K562 (cell line): Measurements from ENCODE around the gene PDCD6IP. TPM values are rescaled to one million over a fixed set of nuclear protein-coding genes. Genes with fewer than 3 reads are reported as not detected.

Experiments used
- CC2D1A ChIP-seq: fragments of 450-650 bp; IDR thresholded peaks from 2 replicates; pipeline ENCODE4 v1.6.1; 2017; ENCODE audit warnings: mild to moderate bottlenecking
- DACH1 ChIP-seq: fragments of 450-650 bp; IDR thresholded peaks from 2 replicates; pipeline ENCODE4 v1.6.1; 2018; ENCODE audit not compliant: partially characterized antibody
- GABPB2 ChIP-seq: fragments of 250-450 bp; sonication (Bioruptor Pico); conservative IDR thresholded peaks from 2 replicates; pipeline ENCODE4 v1.5.1; 2021; ENCODE audit warnings: mild to moderate bottlenecking
- GTF2E2 ChIP-seq: fragments of 200-800 bp; sonication (Bioruptor generic); IDR thresholded peaks from 2 replicates; pipeline ENCODE4 v1.6.1; 2016; ENCODE audit warnings: missing genetic modification characterization, missing compliant biosample characterization
- SIN3A ChIP-seq, 2 experiments: fragments of 150-350 bp in 1 of 2; IDR thresholded peaks; 2 replicates each; pipeline ENCODE4 v1.6.1; 2011 to 2016; ENCODE audit warnings: borderline replicate concordance in 2 of 2, low read depth in 2 of 2, low read length in 2 of 2, mild to moderate bottlenecking in 2 of 2, moderate library complexity in 2 of 2; ENCODE audit not compliant: control insufficient read depth in 1 of 2
- U2AF2 ChIP-seq: fragments of 200-400 bp; formaldehyde crosslinking; optimal IDR thresholded peaks from 2 replicates; pipeline ENCODE3; 2017; ENCODE audit warnings: low read depth, mild to moderate bottlenecking, low read length
- ZEB2 ChIP-seq: fragments of 450-650 bp; IDR thresholded peaks from 2 replicates; pipeline ENCODE4 v1.6.1; 2016
- ZFP30 ChIP-seq: fragments of 250-450 bp; sonication (Bioruptor Pico); IDR thresholded peaks from 2 replicates; pipeline ENCODE4 v1.8.0; 2022; ENCODE audit warnings: moderate library complexity, mild to moderate bottlenecking, inconsistent platforms, borderline replicate concordance
- ZNF583 ChIP-seq: fragments of 250-450 bp; sonication (Bioruptor Pico); IDR thresholded peaks from 2 replicates; pipeline ENCODE4 v1.4.0; 2020
- polyA plus RNA-seq, 8 experiments: library from polyadenylated mRNA; depleted of rRNA in 4 of 8; stranded (reverse) in 5 of 8; unstranded in 3 of 8; fragments of >200 nt; fragmentation: Nextera tagmentation in 2 of 8; fragmentation: Illumina TruSeq in 1 of 8; extraction: Ambion mirVana in 2 of 8; extraction: Trizol in 1 of 8; gene quantifications; 2 replicates each; pipeline versions ENCODE4 v1.2.1 to v1.2.3, GENCODE V29; 2011 to 2014; ENCODE audit warnings: inconsistent platforms in 1 of 8, missing spikeins in 1 of 8
- total RNA-seq, 7 experiments: library from RNA; depleted of rRNA in 6 of 7; stranded (reverse); fragments of >200 nt in 6 of 7; fragmentation: Illumina TruSeq in 2 of 7; extraction: Trizol in 2 of 7; gene quantifications; 2 replicates each; pipeline versions ENCODE4 v1.2.1 to v1.2.3, GENCODE V29; 2011 to 2021; ENCODE audit warnings: low replicate concordance in 1 of 7
- TF ChIP-seq, protein P1 (sequence below): sonication (generic); formaldehyde crosslinking; IDR thresholded peaks from 2 replicates; pipeline ENCODE4 v1.8.1; 2023; ENCODE audit warnings: mild to moderate bottlenecking, missing genetic modification reagents
- TF ChIP-seq, protein P2 (sequence below), 2 experiments: fragments of 250-450 bp in 1 of 2; fragments of 450-650 bp in 1 of 2; sonication (Bioruptor Pico) in 1 of 2; IDR thresholded peaks; 2 replicates each; pipeline versions ENCODE4 v1.6.1 to v1.8.0; 2016 to 2021; ENCODE audit warnings: mild to moderate bottlenecking in 2 of 2, moderate library complexity in 2 of 2, missing compliant biosample characterization in 1 of 2, missing genetic modification characterization in 1 of 2
- TF ChIP-seq, protein P3 (sequence below): sonication (generic); formaldehyde crosslinking; IDR thresholded peaks from 2 replicates; pipeline ENCODE4 v1.8.0; 2023; ENCODE audit warnings: missing genetic modification reagents, mild to moderate bottlenecking, borderline replicate concordance
- TF ChIP-seq, protein P4 (sequence below): fragments of 250-450 bp; sonication (Bioruptor Pico); IDR thresholded peaks from 2 replicates; pipeline ENCODE4 v1.5.1; 2021; ENCODE audit warnings: mild to moderate bottlenecking
- TF ChIP-seq, protein P5 (sequence below), 2 experiments: fragments of 450-650 bp in 1 of 2; IDR thresholded peaks; 2 replicates each; pipeline ENCODE4 v1.6.1; 2011 to 2017; ENCODE audit warnings: low read depth in 2 of 2, antibody characterized with exemption in 1 of 2, borderline replicate concordance in 1 of 2, low read length in 1 of 2, mild to moderate bottlenecking in 1 of 2, mixed read lengths in 1 of 2; ENCODE audit not compliant: control insufficient read depth in 1 of 2

PDCD6IP gene
- total and polyA plus RNA-seq, 9 of the 15 experiments (the other 6 are each of a cell fraction or from before 2014, with no cell fraction given), result 40.2 to 302 (median 122) TPM

DNA sequence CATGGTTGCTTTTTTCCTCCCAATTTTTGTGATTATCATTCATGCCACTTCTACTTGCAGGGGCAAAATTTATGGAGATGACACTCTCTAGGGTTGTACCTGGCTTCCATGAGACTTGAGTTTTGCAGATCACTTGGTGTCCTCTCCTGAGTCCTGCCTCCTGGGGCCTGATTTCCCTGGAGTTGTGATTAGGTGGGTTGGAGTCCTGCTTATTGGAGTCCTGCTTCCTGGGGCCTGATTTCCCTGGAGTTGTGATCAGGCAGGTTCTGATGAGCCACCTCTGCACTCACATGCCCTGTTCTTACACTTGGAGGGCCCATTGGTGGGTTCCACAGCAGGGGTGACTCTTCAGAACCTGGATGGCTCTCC, 102.0 kb downstream of the PDCD6IP start (continued):
- TF ChIP-seq, protein P1, sequence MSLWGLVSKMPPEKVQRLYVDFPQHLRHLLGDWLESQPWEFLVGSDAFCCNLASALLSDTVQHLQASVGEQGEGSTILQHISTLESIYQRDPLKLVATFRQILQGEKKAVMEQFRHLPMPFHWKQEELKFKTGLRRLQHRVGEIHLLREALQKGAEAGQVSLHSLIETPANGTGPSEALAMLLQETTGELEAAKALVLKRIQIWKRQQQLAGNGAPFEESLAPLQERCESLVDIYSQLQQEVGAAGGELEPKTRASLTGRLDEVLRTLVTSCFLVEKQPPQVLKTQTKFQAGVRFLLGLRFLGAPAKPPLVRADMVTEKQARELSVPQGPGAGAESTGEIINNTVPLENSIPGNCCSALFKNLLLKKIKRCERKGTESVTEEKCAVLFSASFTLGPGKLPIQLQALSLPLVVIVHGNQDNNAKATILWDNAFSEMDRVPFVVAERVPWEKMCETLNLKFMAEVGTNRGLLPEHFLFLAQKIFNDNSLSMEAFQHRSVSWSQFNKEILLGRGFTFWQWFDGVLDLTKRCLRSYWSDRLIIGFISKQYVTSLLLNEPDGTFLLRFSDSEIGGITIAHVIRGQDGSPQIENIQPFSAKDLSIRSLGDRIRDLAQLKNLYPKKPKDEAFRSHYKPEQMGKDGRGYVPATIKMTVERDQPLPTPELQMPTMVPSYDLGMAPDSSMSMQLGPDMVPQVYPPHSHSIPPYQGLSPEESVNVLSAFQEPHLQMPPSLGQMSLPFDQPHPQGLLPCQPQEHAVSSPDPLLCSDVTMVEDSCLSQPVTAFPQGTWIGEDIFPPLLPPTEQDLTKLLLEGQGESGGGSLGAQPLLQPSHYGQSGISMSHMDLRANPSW (CRISPR knock-in tag), result no peak
- TF ChIP-seq GABPB2 (CRISPR knock-in tag) (no peak), ZFP30 (no peak), U2AF2 (no peak), SIN3A (IDR thresholded peaks at IDR 0.05; ENCODE audit: borderline replicate concordance in 2 of 2, control insufficient read depth in 1 of 2, low read depth in 2 of 2, low read length in 2 of 2) (no peak), DACH1 (no peak), CC2D1A (no peak), ZNF583 (CRISPR knock-in tag) (no peak), GTF2E2 (tag) (no peak), ZEB2 (no peak)
- TF ChIP-seq, protein P2, sequence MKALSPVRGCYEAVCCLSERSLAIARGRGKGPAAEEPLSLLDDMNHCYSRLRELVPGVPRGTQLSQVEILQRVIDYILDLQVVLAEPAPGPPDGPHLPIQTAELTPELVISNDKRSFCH (CRISPR knock-in tag; IDR thresholded peaks at IDR 0.05), result no peak
- TF ChIP-seq, protein P2 (tag; IDR thresholded peaks at IDR 0.05), result no peak
- TF ChIP-seq, protein P3, sequence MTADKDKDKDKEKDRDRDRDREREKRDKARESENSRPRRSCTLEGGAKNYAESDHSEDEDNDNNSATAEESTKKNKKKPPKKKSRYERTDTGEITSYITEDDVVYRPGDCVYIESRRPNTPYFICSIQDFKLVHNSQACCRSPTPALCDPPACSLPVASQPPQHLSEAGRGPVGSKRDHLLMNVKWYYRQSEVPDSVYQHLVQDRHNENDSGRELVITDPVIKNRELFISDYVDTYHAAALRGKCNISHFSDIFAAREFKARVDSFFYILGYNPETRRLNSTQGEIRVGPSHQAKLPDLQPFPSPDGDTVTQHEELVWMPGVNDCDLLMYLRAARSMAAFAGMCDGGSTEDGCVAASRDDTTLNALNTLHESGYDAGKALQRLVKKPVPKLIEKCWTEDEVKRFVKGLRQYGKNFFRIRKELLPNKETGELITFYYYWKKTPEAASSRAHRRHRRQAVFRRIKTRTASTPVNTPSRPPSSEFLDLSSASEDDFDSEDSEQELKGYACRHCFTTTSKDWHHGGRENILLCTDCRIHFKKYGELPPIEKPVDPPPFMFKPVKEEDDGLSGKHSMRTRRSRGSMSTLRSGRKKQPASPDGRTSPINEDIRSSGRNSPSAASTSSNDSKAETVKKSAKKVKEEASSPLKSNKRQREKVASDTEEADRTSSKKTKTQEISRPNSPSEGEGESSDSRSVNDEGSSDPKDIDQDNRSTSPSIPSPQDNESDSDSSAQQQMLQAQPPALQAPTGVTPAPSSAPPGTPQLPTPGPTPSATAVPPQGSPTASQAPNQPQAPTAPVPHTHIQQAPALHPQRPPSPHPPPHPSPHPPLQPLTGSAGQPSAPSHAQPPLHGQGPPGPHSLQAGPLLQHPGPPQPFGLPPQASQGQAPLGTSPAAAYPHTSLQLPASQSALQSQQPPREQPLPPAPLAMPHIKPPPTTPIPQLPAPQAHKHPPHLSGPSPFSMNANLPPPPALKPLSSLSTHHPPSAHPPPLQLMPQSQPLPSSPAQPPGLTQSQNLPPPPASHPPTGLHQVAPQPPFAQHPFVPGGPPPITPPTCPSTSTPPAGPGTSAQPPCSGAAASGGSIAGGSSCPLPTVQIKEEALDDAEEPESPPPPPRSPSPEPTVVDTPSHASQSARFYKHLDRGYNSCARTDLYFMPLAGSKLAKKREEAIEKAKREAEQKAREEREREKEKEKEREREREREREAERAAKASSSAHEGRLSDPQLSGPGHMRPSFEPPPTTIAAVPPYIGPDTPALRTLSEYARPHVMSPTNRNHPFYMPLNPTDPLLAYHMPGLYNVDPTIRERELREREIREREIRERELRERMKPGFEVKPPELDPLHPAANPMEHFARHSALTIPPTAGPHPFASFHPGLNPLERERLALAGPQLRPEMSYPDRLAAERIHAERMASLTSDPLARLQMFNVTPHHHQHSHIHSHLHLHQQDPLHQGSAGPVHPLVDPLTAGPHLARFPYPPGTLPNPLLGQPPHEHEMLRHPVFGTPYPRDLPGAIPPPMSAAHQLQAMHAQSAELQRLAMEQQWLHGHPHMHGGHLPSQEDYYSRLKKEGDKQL (CRISPR knock-in tag), result no peak
- TF ChIP-seq, protein P4, sequence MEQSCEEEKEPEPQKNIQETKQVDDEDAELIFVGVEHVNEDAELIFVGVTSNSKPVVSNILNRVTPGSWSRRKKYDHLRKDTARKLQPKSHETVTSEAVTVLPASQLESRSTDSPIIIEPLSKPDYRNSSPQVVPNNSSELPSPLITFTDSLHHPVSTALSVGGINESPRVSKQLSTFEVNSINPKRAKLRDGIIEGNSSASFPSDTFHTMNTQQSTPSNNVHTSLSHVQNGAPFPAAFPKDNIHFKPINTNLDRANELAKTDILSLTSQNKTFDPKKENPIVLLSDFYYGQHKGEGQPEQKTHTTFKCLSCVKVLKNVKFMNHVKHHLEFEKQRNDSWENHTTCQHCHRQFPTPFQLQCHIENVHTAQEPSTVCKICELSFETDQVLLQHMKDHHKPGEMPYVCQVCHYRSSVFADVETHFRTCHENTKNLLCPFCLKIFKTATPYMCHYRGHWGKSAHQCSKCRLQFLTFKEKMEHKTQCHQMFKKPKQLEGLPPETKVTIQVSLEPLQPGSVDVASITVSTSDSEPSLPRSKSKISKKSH (CRISPR knock-in tag), result no peak
- TF ChIP-seq, protein P5, sequence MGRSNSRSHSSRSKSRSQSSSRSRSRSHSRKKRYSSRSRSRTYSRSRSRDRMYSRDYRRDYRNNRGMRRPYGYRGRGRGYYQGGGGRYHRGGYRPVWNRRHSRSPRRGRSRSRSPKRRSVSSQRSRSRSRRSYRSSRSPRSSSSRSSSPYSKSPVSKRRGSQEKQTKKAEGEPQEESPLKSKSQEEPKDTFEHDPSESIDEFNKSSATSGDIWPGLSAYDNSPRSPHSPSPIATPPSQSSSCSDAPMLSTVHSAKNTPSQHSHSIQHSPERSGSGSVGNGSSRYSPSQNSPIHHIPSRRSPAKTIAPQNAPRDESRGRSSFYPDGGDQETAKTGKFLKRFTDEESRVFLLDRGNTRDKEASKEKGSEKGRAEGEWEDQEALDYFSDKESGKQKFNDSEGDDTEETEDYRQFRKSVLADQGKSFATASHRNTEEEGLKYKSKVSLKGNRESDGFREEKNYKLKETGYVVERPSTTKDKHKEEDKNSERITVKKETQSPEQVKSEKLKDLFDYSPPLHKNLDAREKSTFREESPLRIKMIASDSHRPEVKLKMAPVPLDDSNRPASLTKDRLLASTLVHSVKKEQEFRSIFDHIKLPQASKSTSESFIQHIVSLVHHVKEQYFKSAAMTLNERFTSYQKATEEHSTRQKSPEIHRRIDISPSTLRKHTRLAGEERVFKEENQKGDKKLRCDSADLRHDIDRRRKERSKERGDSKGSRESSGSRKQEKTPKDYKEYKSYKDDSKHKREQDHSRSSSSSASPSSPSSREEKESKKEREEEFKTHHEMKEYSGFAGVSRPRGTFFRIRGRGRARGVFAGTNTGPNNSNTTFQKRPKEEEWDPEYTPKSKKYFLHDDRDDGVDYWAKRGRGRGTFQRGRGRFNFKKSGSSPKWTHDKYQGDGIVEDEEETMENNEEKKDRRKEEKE (IDR thresholded peaks at IDR 0.05; ENCODE audit: borderline replicate concordance in 1 of 2, control insufficient read depth in 1 of 2, low read depth in 2 of 2, low read length in 1 of 2), result no peak
